Ecto neural progenitor cell (in vitro differentiated cells): ENCODE data around the gene CD36.
"Not testable (repeated sequence)": the region's sequence is repeated elsewhere in the genome, so short reads cannot be mapped to it uniquely, and the experiment has no call there.

Experiments
- DNase-seq: peaks from one replicate; pipeline ENCODE4 v3.0.0-alpha.2; 2018; ENCODE audit warnings: low spot score

Gene CD36

DNA sequence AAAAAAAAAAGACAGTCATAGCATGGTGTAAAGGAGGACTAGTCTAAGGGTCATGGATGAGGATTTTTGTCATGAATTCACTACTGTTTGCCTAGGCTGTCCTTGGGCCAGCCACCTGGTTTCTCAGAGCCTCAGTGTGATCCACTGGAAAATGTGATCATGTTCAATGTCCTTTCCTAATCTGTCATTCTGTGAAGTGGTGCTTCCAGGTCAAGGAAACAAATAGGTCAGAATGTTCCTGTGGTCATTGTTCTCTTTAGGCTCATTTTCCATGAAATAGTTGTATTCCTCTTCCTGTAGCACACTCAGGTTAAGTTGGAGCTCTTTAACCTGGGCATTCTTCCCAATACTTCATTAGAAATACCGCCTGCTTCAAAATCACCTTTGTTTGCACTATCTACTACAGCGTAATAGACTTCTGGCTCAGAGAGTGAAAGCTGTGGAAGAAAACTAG, 16.5 kb downstream of the CD36 start:
- no peak for DNase-seq

DNA sequence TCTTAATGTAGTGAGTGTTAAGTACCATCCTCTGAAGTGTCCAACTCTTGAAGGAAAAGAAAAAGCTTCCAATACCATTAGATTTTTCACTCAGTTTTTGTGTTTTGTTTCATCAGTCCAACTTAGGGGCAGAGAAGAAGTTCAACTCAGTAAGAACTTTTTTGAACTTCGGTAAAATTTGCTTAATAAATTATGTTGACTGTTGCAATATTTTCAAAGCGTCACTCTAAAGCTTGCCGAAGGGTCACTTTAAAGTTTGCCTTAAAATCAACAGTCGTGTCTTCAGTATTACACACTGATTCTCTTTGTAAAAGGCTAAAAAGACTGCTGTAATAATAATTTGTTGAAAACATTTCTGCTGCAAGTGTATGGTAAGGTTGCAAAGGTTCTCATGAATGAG, 17.6 kb downstream of the CD36 start:
- DNase-seq: no peak

DNA sequence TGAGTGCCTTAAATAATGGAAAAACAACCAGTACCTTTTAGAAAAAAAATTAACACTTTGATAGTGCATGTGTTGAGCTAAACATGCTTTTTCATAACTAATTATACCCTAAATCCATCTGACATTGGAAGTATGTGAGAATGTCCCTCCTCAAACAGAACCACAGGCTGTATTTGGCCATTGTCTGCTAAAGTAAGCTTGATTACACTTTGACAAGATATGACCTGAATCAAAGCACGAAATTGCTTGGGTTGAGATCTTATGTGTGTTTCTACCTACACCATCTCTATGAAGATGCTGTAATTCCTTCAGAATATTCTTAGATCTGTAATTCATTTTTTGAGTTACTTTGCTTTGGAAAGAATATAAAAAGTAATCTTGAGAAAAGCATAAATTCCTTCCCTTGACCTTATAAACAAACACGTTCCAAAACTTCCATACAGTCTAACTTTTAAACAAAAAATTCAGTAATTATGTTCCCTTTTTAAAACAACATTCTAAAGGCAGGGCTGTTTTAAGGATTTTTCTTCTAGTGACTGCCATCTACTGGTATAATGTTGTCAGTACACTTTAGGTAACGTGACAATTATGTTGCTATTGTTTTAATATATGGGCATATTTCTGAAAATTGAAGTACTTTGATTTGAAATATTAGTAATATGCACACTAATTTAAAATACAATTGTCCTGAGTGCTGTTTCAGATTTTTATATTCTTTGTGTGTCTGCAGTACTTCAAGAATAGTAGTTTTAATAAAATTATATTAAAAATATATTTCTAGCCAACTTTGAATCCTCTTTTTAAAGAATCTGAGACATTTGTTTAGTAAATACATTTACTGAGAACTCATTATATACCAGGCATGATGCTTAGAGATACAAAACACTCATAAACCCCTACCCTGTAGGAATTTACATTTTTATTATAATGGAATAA, 20.9 kb downstream of the CD36 start:
- DNase-seq: no peak

DNA sequence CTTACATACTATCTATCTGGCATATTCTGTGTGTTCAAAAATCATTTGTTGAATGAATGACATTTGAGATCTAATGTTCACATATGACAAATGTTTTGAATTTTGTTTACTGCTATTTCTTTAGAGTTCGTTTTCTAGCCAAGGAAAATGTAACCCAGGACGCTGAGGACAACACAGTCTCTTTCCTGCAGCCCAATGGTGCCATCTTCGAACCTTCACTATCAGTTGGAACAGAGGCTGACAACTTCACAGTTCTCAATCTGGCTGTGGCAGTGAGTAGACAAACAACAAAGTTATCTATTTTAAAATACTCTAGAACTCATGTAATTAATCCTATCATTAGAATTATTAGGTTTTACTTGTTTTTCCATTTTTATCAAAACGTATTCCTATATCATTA, 22.5 kb downstream of the CD36 start:
- DNase-seq: no peak

DNA sequence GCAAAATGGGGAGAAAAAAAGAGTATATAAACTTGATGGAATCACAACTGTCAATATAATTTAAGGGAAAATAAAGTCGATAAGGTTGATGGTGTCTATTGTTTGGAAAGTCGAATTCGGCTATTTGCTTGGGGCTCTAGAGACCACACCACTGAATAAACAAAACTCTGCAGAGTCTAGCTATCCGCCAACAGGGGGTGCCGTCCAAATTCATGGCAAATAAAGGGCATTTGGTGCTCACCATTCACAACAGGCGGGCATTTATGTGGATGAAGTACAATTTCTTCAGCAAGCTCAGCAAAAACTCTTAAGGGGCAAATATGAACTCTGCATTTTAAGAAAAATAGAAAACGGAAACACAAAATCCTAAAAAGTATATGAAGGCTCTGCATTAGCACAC, 23.3 kb downstream of the CD36 start:
- no peak for DNase-seq

DNA sequence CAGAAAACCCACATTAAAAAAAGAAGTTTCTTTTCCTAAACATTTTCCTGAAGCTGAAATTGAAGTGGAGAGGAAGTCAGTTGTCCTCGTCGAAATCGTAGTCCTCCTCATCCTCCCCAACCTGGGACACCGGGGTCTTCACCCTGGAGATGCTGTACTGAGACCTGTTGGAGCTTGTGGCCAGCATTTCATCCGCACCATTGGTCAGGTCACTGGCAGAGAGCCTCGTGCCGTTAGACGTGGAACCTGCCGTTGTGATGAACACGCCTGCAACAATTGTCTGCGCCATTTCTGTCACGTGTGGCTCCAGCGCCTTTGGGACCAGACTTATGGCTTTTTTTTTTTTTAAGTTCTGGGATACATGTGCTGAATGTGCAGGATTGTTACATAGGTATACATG, 23.8 kb downstream of the CD36 start:
- DNase-seq: no peak

DNA sequence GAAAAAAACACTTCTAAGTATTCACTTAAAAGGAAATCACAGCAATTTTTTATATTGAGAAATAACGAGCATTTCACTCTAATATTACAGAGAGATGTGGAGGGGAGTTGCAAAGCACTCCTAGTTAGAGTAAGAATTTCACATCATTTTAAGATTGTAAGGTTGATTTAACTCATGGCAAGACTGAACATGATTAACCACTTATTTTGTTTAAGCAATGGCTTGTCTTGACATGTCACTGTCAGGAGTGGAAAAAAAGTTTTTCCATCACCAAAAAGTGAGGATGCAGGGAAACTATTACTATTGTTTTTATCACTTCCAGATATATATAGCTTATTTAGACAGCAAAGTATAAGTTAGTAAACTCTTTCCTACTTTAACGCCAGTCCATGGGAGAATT, 27.1 kb downstream of the CD36 start:
- no peak for DNase-seq

DNA sequence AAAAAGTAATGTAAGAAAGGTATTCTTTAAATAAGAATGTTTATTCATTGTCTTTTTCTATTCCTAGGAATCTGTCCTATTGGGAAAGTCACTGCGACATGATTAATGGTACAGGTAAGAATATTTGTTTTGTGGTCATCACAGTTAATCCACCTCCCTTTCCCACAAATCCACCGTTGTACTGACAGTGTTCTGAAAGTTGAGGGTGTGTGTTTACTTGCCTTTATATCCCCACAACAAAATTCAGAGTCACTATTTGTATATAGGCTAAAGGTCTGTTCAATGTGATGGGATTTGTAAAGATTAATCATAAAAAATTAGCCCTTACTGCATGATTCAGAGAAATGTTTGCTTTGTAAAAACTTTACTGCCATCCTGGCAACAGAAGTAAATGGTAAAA, 27.9 kb downstream of the CD36 start:
- DNase-seq: no peak

DNA sequence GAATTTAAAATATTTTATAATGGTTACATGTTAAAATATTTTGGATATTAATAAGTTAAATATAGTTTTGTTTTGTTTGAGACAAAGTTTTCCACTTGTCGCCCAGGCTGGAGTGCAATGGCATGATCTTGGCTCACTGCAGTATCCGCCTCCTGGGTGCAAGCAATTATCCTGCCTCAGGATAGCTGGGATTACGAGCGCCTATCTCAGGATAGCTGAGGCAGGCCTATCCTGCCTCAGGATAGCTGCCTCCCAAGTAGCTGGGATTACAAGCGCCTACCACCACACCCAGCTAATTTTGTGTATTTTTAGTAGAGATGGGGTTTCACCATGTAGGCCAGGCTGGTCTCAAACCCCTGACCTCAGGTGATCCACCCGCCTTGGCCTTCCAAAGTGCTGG, 30.9 kb downstream of the CD36 start:
- not testable (repeated sequence) for DNase-seq

DNA sequence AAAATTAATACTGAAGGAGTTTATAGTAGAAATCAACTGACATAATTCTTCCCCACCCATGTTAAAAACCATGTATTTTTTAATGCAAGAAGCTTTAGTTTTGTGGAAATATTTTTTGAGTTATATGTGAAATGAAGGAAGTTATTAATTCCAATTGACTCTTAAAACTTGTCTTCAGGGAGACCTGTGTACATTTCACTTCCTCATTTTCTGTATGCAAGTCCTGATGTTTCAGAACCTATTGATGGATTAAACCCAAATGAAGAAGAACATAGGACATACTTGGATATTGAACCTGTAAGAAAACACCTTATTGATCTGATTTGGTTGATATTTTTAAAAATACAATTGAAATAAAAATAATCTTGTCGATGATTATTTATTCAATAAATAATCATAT, 33.3 kb downstream of the CD36 start:
- no peak for DNase-seq

DNA sequence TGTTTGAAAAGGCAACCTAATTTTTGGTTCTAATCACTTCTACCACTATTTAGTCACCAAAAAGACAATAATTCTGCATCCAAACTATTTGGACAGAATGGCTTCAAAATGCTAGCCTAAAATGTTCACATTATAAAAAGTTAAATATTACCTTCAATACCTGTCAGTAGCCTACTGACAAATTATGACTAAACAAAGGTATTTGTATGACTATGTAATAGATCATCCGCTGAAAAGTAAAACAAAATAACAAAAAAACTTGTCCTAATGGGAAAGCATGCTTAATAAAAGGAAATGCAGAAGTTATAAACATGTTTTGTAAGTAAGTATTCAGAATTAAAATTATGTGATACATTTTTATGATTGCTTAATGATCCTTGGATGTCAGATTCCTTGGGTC, 36.6 kb downstream of the CD36 start:
- no peak for DNase-seq

DNA sequence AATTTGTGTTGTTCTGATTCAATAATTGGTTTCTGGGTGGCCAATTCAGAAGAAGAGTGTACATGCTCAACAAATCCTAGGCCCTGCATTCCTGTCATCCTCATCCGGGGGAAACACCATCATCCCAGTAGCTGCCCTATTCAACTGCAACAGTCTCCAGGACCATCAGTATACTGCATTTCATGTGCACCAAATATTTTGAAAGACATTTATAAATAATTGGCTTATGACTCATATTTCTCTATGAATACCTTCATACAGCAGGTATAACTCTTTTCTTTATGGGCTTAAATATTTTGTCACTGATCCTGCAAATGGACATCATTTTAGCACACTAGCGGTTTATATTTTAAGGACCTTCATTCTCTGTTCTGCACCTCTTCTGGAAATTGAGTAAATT, 38.0 kb downstream of the CD36 start:
- no peak for DNase-seq

DNA sequence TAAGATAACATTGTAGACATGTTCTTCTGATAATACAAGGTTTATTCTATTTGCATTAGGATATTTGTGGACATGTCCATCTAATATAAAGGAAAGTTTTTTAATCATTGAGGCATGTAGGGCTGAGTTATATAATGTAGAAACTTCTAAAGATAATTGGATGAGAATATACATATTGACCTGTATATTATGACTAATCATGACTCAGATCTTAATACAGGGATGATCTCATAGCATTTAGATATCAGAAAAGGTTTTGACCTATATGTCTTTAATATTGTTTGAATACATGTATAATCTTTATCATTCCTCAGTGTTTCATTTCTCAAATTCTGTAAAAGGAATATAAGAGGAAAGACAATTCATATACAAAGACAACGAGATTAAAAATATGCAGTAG, 39.2 kb downstream of the CD36 start:
- DNase-seq: no peak

DNA sequence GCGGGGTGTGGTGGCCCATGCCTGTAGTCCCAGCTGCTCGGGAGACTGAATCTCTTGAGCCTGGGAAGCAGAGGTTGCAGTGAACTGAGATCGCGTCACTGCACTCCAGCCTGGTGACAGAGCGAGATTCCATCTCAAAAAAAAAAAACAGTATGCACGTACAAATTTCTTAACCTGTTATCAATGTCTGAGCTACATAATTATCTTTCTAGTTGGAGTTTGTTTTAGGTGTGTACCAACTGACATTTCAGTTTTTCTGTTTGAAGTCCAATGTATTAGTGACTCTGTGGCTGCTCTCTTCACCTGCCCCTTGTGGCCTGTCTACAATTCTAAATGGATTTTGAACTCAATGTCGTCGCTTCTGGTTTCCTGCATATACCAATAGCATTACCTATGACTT, 40.3 kb downstream of the CD36 start:
- DNase-seq: no peak

DNA sequence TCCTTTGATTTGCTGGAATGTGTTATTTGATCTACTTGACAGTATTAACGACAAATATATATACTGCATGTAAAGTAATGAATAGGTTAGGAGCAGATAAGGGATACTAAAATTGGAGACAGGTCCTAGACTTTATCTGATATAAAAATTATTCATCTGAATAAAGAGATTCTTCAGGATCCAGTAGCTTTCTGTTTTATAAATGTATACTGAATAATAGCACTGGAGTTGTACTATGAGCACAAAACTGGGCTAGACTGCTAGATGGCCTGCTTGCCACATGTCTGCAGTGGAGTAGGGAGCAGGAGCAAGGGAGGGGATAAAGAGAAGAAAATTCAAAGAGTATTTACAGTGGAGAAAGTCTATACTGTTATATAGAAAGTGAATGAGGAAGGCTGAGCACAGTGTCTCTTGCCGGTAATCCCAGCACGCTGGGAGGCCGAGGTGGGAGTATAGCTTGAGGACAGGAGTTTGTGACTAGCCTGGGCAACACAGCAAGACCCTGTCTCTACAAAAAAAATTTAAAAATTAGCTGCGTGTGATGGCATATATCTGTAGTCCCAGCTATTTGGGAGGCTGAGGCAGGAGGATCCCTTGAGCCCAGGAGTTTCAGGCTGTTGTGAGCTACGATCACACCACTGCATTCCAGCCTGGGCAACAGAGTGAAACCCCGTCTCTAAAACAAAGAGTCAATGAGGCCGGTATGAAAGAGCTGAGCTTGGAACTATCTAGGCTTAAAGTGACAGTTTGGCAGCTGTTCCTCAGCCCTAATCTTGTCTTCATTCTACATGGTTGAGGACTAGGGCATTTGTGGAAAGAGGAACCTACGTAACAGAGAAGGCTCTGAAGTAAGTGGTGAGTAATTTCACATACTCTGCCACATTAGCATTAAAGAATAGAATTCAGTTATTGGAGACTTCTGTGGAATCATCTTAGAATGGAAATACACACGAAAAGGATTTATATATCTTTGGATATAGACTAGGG, 41.8 kb downstream of the CD36 start:
- DNase-seq: no peak

DNA sequence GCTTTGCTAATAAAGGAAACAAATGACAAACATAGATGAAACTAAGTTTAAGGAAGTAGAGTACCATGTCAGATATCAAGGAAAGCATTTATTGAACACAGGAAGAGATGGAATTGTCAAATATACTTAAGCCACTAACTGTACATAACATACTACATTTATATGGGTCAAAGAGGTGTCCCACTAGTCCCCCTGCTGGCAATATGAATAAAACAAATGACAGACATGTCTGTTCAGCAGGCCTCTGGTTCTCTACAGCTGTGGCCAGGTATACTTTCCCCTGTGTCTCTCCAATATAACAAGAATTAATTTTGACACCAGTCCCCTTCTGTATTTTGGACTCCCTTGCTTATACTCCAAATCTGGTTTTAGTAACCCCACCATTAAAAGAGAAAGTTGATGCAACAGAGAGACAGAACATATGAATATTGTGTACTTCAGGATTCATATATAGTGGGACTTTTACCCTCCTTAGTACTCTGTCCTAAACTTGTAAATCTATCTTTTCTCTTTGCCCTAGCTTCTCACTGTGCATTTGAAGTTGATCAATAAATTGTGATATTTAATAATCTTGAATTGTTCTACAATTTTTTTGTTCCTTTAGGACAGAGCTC, 42.9 kb downstream of the CD36 start:
- DNase-seq: no peak

DNA sequence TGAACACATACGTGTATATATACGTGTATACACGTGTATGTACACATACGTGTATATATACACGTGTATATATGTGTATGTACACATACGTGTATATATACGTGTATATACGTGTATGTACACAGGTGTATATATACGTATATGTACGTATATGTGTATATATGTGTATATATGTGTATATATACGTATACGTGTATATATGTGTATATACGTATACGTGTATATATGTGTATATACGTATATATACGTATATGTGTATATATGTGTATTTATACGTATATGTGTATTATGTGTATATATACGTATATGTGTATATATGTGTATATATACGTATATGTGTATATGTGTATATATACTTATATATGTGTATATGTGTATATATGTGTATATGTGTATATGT, 44.3 kb downstream of the CD36 start:
- no peak for DNase-seq

DNA sequence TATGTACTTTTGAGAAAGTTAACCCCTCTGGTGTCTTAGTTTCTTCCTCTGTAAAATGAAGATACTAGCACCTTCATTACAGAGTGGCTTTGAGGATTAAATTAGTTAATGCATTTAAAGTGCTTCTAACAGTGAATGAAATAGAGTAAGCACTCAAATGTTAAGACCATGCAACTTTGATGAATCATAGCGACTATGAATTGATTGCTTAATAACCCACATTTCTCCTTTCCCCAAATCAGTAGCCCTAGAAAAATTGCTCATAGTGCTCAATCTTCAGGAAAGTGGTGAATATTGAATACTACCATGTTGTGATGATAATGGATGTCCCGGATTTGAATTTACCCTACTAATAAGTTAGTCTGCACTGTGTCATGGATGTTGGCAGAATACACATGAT, 48.1 kb downstream of the CD36 start:
- DNase-seq: no peak

DNA sequence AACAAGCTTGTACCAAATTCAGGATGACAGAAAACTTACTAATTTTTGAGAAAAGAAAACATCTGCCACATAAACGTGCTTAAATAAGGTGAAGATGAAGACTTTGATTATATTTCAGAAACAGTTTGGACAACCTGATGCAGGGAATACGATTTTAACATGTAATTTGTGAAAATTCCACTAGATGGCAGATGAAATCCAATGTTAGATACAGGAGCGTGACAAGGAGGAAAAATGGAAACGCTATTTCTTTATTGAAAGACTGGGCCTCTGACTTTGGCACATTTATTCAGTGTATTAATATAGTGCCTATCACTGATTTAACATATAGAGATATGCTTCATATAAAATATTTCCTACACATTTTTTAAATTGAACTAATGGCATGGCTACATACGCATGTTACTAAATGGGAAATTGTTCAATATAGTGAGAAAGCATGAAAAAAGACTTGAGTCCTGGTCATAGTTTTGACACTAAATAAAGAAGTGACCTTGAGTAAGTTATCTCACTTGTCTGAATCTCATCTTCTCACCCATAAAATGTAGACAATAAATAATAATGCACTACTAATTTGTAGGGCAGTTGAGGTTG, 60.7 kb downstream of the CD36 start:
- no peak for DNase-seq

DNA sequence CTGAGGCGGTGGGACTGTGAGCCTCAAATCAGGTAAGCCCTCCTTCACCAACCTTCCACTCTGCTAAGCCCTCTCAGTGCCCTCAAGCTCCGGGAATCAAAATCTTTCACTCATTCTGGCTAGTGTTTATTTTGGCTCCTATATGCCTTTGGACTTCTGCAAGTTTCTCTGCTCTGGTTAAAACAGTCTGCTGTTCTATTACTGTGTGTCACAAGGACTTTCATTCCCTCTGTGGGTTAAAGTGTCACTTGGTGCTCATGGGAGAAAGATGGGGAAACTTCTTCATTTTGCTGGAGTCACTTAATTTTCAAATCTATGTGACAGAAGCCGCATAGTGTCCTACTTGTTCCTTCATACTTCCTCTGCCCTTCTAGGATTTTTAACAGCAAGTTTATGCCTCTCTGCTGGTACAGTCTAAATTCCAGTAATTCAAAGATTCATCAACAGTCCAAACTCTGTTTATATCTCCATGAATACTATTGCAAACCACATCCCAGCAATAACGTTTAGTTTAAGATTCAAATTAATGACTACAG, 61.3 kb downstream of the CD36 start:
- DNase-seq: no peak

DNA sequence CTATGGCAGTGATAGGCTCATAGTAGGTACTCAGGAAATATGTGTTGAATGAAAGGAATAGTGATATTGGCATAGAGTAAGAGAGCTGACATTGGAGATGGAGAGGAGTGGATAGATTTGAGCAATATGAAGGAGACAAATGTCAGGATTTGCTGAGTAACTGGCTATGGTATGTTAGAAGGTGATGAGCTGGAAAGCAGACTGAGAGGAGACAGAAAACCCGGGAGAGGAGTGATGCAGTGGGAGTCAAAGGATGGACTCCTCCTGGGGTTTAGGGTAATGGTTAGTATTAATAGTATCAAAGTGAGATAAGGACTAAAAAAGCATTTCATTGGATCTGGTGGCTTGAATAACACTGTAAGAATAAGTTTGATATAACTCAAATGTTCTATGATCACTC, 64.8 kb downstream of the CD36 start:
- DNase-seq: no peak
